Lower leg skin (tissue), 4 donors: Measurements from ENCODE around the gene ELK1. TPM values are rescaled to one million over a fixed set of nuclear protein-coding genes. Genes with fewer than 3 reads are reported as not detected.

ENCODE experiments used
- DNase-seq, 2 donors: peaks; one replicate each; pipeline ENCODE4 v3.0.0-alpha.2; 2019; ENCODE audit warnings: low spot score in 2 of 2
- H3K4me3 ChIP-seq: fragments of 200-600 bp; sonication (generic); 2 replicates; pipeline ENCODE4 v1.5.1; 2017; ENCODE audit warnings: mild to moderate bottlenecking, low read depth; ENCODE audit not compliant: poor library complexity, severe bottlenecking
- CTCF ChIP-seq, 3 donors: fragments of 450-650 bp; IDR thresholded peaks; one replicate each; pipeline ENCODE4 v1.5.1; 2016; ENCODE audit warnings: antibody characterized with exemption in 3 of 3, mild to moderate bottlenecking in 3 of 3, moderate library complexity in 2 of 3
- POLR2A ChIP-seq, 2 donors: fragments of 450-650 bp; IDR thresholded peaks; one replicate each; pipeline ENCODE4 v1.6.1; 2016 to 2017; ENCODE audit warnings: antibody characterized with exemption in 2 of 2, mild to moderate bottlenecking in 1 of 2, moderate library complexity in 1 of 2
- WGBS, 2 donors: methylation state at CpG; one replicate each; pipeline ENCODE4 v1.1.5; 2018; 5-methylcytosine and 5-hydroxymethylcytosine counted together
- intact Hi-C: fragments of 100-400 bp; cut with DNase I; formaldehyde crosslinking; loops from one replicate; pipeline ENCODE4 v1.15.0; 2023; ENCODE audit warnings: low total_unique reads
- total RNA-seq, 4 donors: library from RNA; depleted of rRNA; stranded (reverse); fragments of >200 nt; gene quantifications; one replicate each; pipeline ENCODE4 v1.1.0, GENCODE V29; 2016

ELK1 gene
- total RNA-seq, 4 donors from 2014 or later: 19.7 to 28.4 (median 25.5) TPM

- intact Hi-C loops: no loop called here
- H3K4me3 ChIP-seq: no peak overlapping the region
- 25 to 35% methylated on average over 2 of the region's 2 CpGs for WGBS, 2 donors
- DNase-seq: no peak
- TF ChIP-seq CTCF (IDR thresholded peaks at IDR 0.05): no peak
- TF ChIP-seq POLR2A (IDR thresholded peaks at IDR 0.05): no peak
Measured at GRCh38 chrX:47643926-47644325, 6.4 kb downstream of the ELK1 start.

GRCh38 chrX:47638816-47639215 lies 11.5 kb downstream of the ELK1 start:
- H3K4me3 ChIP-seq: no peak overlapping the region
- no peak for TF ChIP-seq CTCF (IDR thresholded peaks at IDR 0.05)
- no peak for TF ChIP-seq POLR2A (IDR thresholded peaks at IDR 0.05)
- WGBS, 2 donors: 90 to 92% methylated on average over 2 to 14 of the region's 14 CpGs
- intact Hi-C loops: loop anchor here (5.0 kb wide), 1 partner anchor 218 kb away; no protein-coding TSS in a partner anchor
- DNase-seq: no peak

GRCh38 chrX:47637546-47638195 lies 12.7 kb downstream of the ELK1 start:
- DNase-seq: no peak
- intact Hi-C loops: loop anchor here (5.0 kb wide), 1 partner anchor 220 kb away; no protein-coding TSS in a partner anchor
- WGBS, 2 donors: 68 to 81% methylated on average over 10 to 31 of the region's 31 CpGs
- TF ChIP-seq CTCF (IDR thresholded peaks at IDR 0.05) (no peak), POLR2A (IDR thresholded peaks at IDR 0.05) (no peak)
- no peak overlapping the region for H3K4me3 ChIP-seq

GRCh38 chrX:47634871-47635575 lies 15.3 kb downstream of the ELK1 start:
- TF ChIP-seq POLR2A (IDR thresholded peaks at IDR 0.05): no peak
- no peak for TF ChIP-seq CTCF (IDR thresholded peaks at IDR 0.05)
- 82 to 86% methylated on average over 16 of the region's 16 CpGs for WGBS, 2 donors
- intact Hi-C loops: loop anchor here (5.0 kb wide), 1 partner anchor 222 kb away; no protein-coding TSS in a partner anchor
- no peak overlapping the region for H3K4me3 ChIP-seq
- no peak for DNase-seq

- intact Hi-C loops: no loop called here
- TF ChIP-seq CTCF (IDR thresholded peaks at IDR 0.05) (no peak), POLR2A (IDR thresholded peaks at IDR 0.05) (no peak)
- no peak overlapping the region for H3K4me3 ChIP-seq
- no peak for DNase-seq
- 68 to 76% methylated on average over 14 of the region's 14 CpGs for WGBS, 2 donors
Measured at GRCh38 chrX:47633689-47634590, 16.4 kb downstream of the ELK1 start.
